Duodenal mucosa (tissue), 2 donors: Measurements from ENCODE around the gene GRM1.

ENCODE experiments used
- H3K27ac ChIP-seq: one replicate; pipeline ENCODE4 v1.7.0; 2013; ENCODE audit warnings: low read depth, low read length
- H3K27me3 ChIP-seq, 2 donors: one replicate each; pipeline ENCODE4 v1.7.0; 2013; ENCODE audit warnings: low read length in 2 of 2, control low read depth in 1 of 2; ENCODE audit not compliant: insufficient read depth in 2 of 2, control insufficient read depth in 1 of 2
- H3K36me3 ChIP-seq, 2 donors: one replicate each; pipeline ENCODE4 v1.7.0; 2013; ENCODE audit warnings: low read length in 2 of 2, control low read depth in 1 of 2; ENCODE audit not compliant: insufficient read depth in 2 of 2, control insufficient read depth in 1 of 2
- H3K4me1 ChIP-seq, 2 donors: one replicate each; pipeline ENCODE4 v1.7.0; 2013; ENCODE audit warnings: low read length in 2 of 2, control low read depth in 1 of 2; ENCODE audit not compliant: insufficient read depth in 2 of 2, control insufficient read depth in 1 of 2
- H3K4me3 ChIP-seq, 2 donors: one replicate each; pipeline ENCODE4 v1.7.0; 2013; ENCODE audit warnings: low read length in 2 of 2, low read depth in 1 of 2
- H3K9ac ChIP-seq, 2 donors: one replicate each; pipeline ENCODE4 v1.7.0; 2013; ENCODE audit warnings: low read length in 2 of 2, low read depth in 1 of 2
- H3K9me3 ChIP-seq, 2 donors: one replicate each; pipeline ENCODE4 v1.7.0; 2013; ENCODE audit warnings: low read length in 2 of 2, control low read depth in 1 of 2; ENCODE audit not compliant: control insufficient read depth in 1 of 2

GRM1 gene

DNA sequence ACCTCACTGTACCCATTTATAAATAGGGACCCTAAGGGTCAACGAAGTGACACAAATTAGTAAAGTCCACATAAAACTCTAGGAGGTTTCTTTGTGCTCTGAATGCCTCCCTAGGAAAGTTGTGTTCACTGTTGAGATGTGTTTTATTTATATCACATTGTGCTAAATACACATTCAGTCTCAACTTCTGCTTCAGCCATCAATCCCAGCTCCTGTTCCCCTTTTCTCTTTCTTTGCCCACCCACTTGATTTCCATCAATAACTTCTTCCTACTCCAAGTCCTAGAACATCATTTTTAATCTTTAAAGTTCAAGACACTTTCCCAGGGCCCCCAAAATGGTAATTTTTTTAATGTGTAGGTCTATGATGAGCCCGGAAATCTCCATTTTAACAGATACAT, 306.5 kb downstream of the GRM1 start:
- Histone ChIP-seq H3K27me3 (no peaks in the 10 kb centered on the region), H3K4me3 (no peak overlapping the region), H3K27ac (no peak overlapping the region), H3K9me3 (no peaks in the 10 kb centered on the region), H3K36me3 (no peaks in the 10 kb centered on the region), H3K9ac (no peak overlapping the region), H3K4me1 (no peaks in the 10 kb centered on the region)

- Histone ChIP-seq H3K9ac (no peak overlapping the region), H3K36me3 (no peaks in the 10 kb centered on the region), H3K4me1 (no peaks in the 10 kb centered on the region), H3K27me3 (no peaks in the 10 kb centered on the region), H3K9me3 (no peaks in the 10 kb centered on the region), H3K4me3 (no peak overlapping the region), H3K27ac (no peak overlapping the region)
Measured at GRCh38 chr6:146336191-146336590, 307.3 kb downstream of the GRM1 start.

- H3K4me1 ChIP-seq: no peaks in the 10 kb centered on the region
- H3K9ac ChIP-seq: no peak overlapping the region
- H3K4me3 ChIP-seq: no peak overlapping the region
- H3K27me3 ChIP-seq: no peaks in the 10 kb centered on the region
- no peak overlapping the region for H3K27ac ChIP-seq
- no peaks in the 10 kb centered on the region for H3K36me3 ChIP-seq
- H3K9me3 ChIP-seq: no peaks in the 10 kb centered on the region
Measured at GRCh38 chr6:146337376-146337775, 308.5 kb downstream of the GRM1 start.

GRCh38 chr6:146339716-146340115, 310.9 kb downstream of the GRM1 start:
- Histone ChIP-seq H3K36me3 (no peaks in the 10 kb centered on the region), H3K27ac (no peak overlapping the region), H3K4me3 (no peak overlapping the region)

DNA sequence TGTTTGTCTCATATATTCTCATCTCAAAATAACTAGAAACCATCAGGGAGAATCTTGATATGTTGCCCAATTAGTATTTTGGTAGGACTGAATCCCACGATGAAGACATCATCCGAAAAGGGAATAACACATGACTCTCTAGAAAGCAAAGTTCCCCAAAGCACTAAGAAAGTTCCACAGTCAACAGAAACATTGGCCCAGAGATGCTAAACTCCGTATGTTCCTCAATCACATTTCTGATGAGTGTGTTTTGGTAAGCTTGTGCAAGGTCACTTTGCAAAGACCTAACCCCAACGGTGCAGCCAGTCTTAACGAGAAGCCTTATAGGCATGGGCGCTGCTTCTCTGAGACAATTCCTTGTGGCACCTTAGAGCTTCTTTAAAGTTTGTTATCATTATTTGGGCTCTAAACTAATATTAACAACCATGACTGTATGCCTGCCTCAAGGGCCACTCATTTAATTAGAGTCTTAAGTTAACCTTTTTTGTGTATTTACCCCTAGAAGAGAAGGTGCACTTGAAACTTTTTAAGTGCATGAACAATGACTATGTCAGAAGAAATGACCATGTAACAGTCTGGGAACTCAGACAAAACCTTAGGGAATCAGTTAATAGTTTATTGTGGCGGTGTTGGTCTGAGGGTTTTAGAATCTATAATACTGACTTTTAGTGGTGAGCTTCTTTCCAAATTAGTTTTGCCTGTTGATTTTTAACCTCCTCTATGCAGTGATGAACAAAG, 312.8 kb downstream of the GRM1 start:
- no peak overlapping the region for H3K9ac ChIP-seq
- H3K36me3 ChIP-seq: no peaks in the 10 kb centered on the region
- H3K4me1 ChIP-seq: no peaks in the 10 kb centered on the region
- H3K9me3 ChIP-seq: no peaks in the 10 kb centered on the region
- no peaks in the 10 kb centered on the region for H3K27me3 ChIP-seq
- no peak overlapping the region for H3K27ac ChIP-seq
- no peak overlapping the region for H3K4me3 ChIP-seq

More at GRCh38 chr6:146339716-146340115, 310.9 kb downstream of the GRM1 start:
- no peaks in the 10 kb centered on the region for H3K27me3 ChIP-seq
- H3K4me1 ChIP-seq: no peaks in the 10 kb centered on the region
- no peaks in the 10 kb centered on the region for H3K9me3 ChIP-seq
- no peak overlapping the region for H3K9ac ChIP-seq

GRCh38 chr6:146345598-146345997, 316.7 kb downstream of the GRM1 start:
- no peaks in the 10 kb centered on the region for H3K27me3 ChIP-seq
- H3K4me3 ChIP-seq: no peak overlapping the region
- no peaks in the 10 kb centered on the region for H3K4me1 ChIP-seq
- H3K27ac ChIP-seq: no peak overlapping the region
- H3K36me3 ChIP-seq: no peaks in the 10 kb centered on the region
- no peaks in the 10 kb centered on the region for H3K9me3 ChIP-seq
- no peak overlapping the region for H3K9ac ChIP-seq

DNA sequence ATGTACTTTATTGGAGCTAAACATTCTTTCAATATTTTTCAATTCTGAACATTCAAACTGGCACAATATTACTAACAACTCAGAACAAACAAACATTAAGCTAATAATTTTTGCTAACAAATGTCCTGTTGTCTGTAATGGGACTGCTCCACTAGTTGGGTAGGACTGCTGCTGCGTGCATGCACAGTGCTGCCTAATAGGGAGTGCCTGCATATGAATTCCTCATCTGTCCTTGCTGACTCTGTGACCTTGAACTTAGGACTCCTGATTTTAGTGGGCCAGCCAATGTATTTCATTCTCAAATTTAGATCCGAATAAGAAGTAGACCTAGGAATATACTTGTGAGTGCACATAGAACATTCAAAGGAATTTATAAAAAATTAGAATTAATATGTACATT, 318.2 kb downstream of the GRM1 start:
- Histone ChIP-seq H3K27ac (no peak overlapping the region), H3K27me3 (no peaks in the 10 kb centered on the region), H3K4me3 (no peak overlapping the region), H3K9me3 (no peaks in the 10 kb centered on the region), H3K36me3 (no peaks in the 10 kb centered on the region), H3K4me1 (no peaks in the 10 kb centered on the region), H3K9ac (no peak overlapping the region)

DNA sequence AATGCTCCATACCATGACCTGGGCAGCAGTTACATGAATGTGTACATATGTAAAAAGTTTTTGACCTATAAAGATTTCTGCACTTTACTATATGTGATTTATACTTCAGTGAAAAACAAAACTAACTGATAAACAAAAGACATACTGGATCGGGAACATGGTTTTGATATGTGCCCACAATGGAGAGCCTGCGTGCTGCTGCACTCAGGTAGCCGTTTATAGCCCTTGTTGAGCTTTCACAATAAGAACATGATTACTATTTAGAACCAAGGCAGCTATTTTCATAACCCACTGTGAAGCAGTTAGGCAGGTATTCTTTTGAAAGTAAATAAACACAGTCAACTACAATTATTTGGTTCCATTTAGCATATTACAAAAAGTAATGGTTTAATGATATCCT, 318.8 kb downstream of the GRM1 start:
- no peaks in the 10 kb centered on the region for H3K27me3 ChIP-seq
- no peaks in the 10 kb centered on the region for H3K36me3 ChIP-seq
- H3K27ac ChIP-seq: no peak overlapping the region
- no peak overlapping the region for H3K4me3 ChIP-seq
- H3K9me3 ChIP-seq: no peaks in the 10 kb centered on the region
- H3K9ac ChIP-seq: no peak overlapping the region
- no peaks in the 10 kb centered on the region for H3K4me1 ChIP-seq

- H3K9me3 ChIP-seq: no peaks in the 10 kb centered on the region
Measured at GRCh38 chr6:146351018-146351417, 322.2 kb downstream of the GRM1 start.

GRCh38 chr6:146352163-146352562, 323.3 kb downstream of the GRM1 start:
- Histone ChIP-seq H3K4me1 (no peaks in the 10 kb centered on the region), H3K27me3 (no peaks in the 10 kb centered on the region), H3K27ac (no peak overlapping the region), H3K36me3 (no peaks in the 10 kb centered on the region), H3K4me3 (no peak overlapping the region), H3K9ac (no peak overlapping the region), H3K9me3 (no peaks in the 10 kb centered on the region)

More at GRCh38 chr6:146351018-146351417, 322.2 kb downstream of the GRM1 start:
- Histone ChIP-seq H3K27me3 (no peaks in the 10 kb centered on the region), H3K4me1 (no peaks in the 10 kb centered on the region), H3K27ac (no peak overlapping the region), H3K9ac (no peak overlapping the region), H3K4me3 (no peak overlapping the region), H3K36me3 (no peaks in the 10 kb centered on the region)
